ENCODE data around the gene DMXL2. TPM values are rescaled to one million over a fixed set of nuclear protein-coding genes. Genes with fewer than 3 reads are reported as not detected.
"Not testable (repeated sequence)": the region's sequence is repeated elsewhere in the genome, so short reads cannot be mapped to it uniquely, and the experiment has no call there.

The DMXL2 gene
- total RNA-seq, 2 experiments from 2014 or later, result 5.9 to 7.0 TPM

DNA sequence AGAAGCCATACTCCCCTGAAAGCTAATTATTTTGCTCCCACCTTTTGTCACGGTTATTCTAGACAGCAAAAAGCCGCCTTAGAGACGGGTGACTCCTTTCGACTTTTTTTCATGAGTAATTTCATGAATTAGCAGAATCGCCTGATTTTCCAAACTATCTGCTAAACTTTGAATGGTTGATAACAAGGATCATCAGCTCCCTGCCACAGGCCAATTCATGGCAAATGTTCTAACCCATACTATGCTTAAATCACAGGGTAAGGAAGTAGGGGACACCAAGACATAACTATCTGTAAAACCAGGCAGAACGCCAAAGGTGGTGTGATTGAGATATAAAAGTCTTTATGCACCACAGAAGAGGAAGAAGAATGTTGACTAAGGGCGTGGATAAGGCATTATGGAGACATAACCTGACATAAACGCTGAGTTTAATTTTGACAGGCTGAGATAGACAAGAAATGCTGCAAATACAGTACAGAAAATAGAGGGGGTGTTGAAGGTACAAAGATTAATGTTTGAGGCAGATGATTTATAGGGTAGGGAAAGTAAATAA, 891 bp upstream of the DMXL2 start:
- CTCF ChIA-PET, result interaction anchor here (0.8 to 4.5 kb wide), 2 partner anchors 27 to 153 kb away, joined by 7 to 28 read pairs; no protein-coding TSS in a partner anchor
- intact Hi-C loops (cut with DNase I, micrococcal nuclease), result loop anchor here in 1 of 2 experiments (5.0 kb wide), 1 partner anchor 114 kb away; the partner anchor contains the start of gene LYSMD2

DNA sequence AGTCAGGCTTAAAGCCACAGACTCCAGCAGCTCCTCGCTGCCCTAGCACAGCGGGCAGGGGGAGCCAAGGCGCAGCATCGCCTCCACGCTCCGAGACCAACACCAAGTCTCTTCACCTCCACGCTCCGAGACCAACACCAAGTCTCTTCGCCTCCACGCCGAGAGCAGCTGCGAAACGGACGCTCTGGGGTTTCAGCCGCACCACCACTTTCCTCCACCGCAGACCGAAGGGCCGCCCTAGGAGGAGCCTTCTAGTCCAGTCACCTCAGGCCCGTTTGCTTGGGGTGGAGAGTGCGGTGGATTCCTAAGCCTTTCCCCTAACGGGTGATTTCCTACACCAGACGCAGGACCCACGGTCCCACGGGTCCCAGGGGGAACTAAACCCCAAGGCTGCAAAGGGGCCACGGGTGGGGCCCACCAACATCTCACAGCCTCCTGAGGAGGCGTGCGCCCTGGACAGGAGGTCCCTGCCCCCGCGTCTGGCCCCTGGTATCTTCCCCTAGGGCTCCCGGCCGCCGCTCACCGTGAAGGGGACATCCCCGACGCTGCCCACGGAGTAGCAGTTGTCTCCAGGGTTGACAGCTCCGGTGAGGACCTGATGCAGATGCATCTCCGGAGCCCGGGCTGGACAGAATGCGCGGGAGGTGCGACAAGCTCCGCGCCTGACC, 501 bp downstream of the DMXL2 start:
- ChIA-PET POLR2A (interaction anchor here (0.6 kb wide), 1 partner anchor 115 kb away, joined by 3 read pairs; no protein-coding TSS in a partner anchor), CTCF (interaction anchor here (0.7 to 4.5 kb wide), 6 partner anchors 9 to 154 kb away, joined by 3 to 28 read pairs (median 6); no protein-coding TSS in a partner anchor)
- peak overlapping the region; percentile 83 for H3K4me3 Mint-ChIP-seq
- ATAC-seq (peak; percentile 57), DNase-seq (peak; percentile 68)
- H3K27ac Mint-ChIP-seq, result peak overlapping the region; percentile 58
- intact Hi-C loops (cut with DNase I, micrococcal nuclease), result loop anchor here (1.0 to 5.0 kb wide), 2 partner anchors 115 to 154 kb away; partner anchors contain the start of gene LYSMD2 (in 1 of the 2)
- H3K36me3 Mint-ChIP-seq (ENCODE audit: low read depth), result no peaks in the 10 kb centered on the region
- peaks cover 15% of the 10 kb centered on the region for H3K27me3 Mint-ChIP-seq
- H3K4me1 Mint-ChIP-seq, result peaks cover 21% of the 10 kb centered on the region
- no peaks in the 10 kb centered on the region for H3K9me3 Mint-ChIP-seq (ENCODE audit: low read depth)

More for the DNA sequence above, 891 bp upstream of the DMXL2 start:
- Mint-ChIP-seq H3K9me3 (ENCODE audit: low read depth) (no peaks in the 10 kb centered on the region), H3K27me3 (peaks cover 20% of the 10 kb centered on the region), H3K36me3 (ENCODE audit: low read depth) (no peaks in the 10 kb centered on the region), H3K4me3 (peak overlapping the region; percentile 83), H3K27ac (no peak overlapping the region), H3K4me1 (peaks cover 21% of the 10 kb centered on the region)
- POLR2A ChIA-PET, result no interaction called here
- no peak for DNase-seq
- ATAC-seq, result no peak

DNA sequence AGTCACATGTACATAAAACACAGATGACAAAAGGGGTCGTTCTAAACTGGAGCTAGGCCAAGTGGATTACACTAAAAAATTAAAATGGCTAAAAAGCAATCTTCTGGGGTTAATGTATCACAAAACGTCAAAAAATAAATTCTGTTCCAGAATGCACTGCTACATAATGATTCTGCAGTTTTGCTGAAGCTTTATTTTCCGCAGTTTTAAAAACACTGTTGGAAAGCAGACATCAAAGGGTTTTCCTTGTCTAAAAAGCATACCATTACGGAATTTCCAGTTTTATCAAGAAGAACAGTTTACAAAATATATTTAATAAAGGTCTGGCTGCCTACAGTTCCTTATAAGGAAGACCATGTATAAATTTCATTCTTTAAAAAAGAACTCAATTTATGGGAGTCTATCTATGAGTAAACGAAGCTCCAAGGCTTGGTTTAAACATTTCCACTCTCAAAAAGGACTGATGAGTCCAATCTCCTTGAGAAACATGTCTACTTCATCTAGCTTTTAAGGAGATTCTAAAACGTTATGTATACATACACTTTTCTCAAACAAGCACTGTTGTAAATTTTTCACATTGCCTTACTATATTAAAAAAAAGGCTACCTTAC, 1.3 kb downstream of the DMXL2 start:
- Mint-ChIP-seq H3K4me1 (peaks cover 21% of the 10 kb centered on the region), H3K27me3 (peaks cover 15% of the 10 kb centered on the region), H3K9me3 (ENCODE audit: low read depth) (no peaks in the 10 kb centered on the region), H3K36me3 (ENCODE audit: low read depth) (no peaks in the 10 kb centered on the region), H3K27ac (no peak overlapping the region), H3K4me3 (peak overlapping the region; percentile 83)
- intact Hi-C loops (cut with DNase I, micrococcal nuclease), result loop anchor here in 1 of 2 experiments (5.0 kb wide), 1 partner anchor 116 kb away; the partner anchor contains the start of gene LYSMD2
- CTCF ChIA-PET, result interaction anchor here (0.5 to 4.5 kb wide), 5 partner anchors 10 to 155 kb away, joined by 3 to 28 read pairs (median 6); no protein-coding TSS in a partner anchor
- DNase-seq, result no peak
- ATAC-seq, result no peak
- POLR2A ChIA-PET, result interaction anchor here (0.8 kb wide), 1 partner anchor 880 kb away, joined by 4 read pairs; no protein-coding TSS in a partner anchor

DNA sequence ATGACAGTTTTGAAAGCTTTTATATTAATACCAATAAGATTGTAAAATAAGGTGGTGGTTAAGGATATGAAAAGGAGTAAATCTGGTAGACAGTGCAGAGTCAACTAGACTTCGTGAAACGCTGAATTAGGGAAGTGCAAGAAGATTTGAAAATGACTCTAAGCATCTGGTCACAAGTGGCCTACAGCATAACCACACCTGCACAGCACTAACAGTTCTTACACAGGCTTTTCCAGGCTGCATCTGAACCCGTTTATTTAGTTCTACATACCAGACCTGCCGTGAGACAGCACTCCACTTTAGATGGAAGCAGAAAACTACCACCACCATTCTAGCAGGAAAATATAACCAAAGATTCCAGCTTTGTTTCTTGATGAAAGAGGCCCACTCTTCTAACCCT, 1.9 kb downstream of the DMXL2 start:
- ChIA-PET CTCF (interaction anchor here (3.3 to 4.5 kb wide), 2 partner anchors 9 to 155 kb away, joined by 16 to 28 read pairs; no protein-coding TSS in a partner anchor), POLR2A (interaction anchor here (0.6 to 0.8 kb wide), 2 partner anchors 270 to 879 kb away, joined by 3 to 4 read pairs; no protein-coding TSS in a partner anchor)
- Mint-ChIP-seq H3K9me3 (ENCODE audit: low read depth) (no peaks in the 10 kb centered on the region), H3K36me3 (ENCODE audit: low read depth) (no peaks in the 10 kb centered on the region), H3K27me3 (peaks cover 13% of the 10 kb centered on the region), H3K4me3 (no peak overlapping the region), H3K4me1 (peaks cover 21% of the 10 kb centered on the region), H3K27ac (no peak overlapping the region)
- DNase-seq (no peak), ATAC-seq (no peak)
- intact Hi-C loops (cut with DNase I, micrococcal nuclease), result loop anchor here in 1 of 2 experiments (5.0 kb wide), 1 partner anchor 117 kb away; the partner anchor contains the start of gene LYSMD2

DNA sequence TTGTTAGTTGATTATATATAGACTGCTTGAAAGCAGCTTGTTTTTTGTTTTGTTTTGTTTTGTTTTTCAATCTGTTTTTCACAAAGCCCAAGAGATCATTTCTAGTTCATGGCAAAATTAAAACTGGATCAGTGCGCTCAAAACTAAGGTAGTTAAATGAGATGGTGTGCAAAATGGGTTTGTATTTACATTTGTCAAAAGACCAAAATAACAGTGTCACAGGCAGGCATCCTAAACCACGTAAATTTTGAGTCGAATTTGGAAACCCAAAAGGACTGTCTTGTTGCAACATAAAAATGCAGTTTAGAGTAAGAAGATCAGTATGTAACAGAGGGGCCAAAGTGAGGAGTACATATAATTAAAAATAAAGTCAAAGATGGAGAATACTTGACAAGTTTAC, 2.4 kb downstream of the DMXL2 start:
- ATAC-seq (no peak), DNase-seq (no peak)
- ChIA-PET POLR2A (interaction anchor here (0.6 kb wide), 1 partner anchor 270 kb away, joined by 3 read pairs; no protein-coding TSS in a partner anchor), CTCF (interaction anchor here (0.9 to 4.5 kb wide), 3 partner anchors 9 to 156 kb away, joined by 3 to 28 read pairs (median 16); no protein-coding TSS in a partner anchor)
- H3K4me3 Mint-ChIP-seq, result no peak overlapping the region
- peaks cover 21% of the 10 kb centered on the region for H3K4me1 Mint-ChIP-seq
- H3K9me3 Mint-ChIP-seq (ENCODE audit: low read depth), result no peaks in the 10 kb centered on the region
- no peak overlapping the region for H3K27ac Mint-ChIP-seq
- H3K27me3 Mint-ChIP-seq, result peaks cover 12% of the 10 kb centered on the region
- no peaks in the 10 kb centered on the region for H3K36me3 Mint-ChIP-seq (ENCODE audit: low read depth)
- intact Hi-C loops (cut with DNase I, micrococcal nuclease), result loop anchor here in 1 of 2 experiments (5.0 kb wide), 1 partner anchor 117 kb away; the partner anchor contains the start of gene LYSMD2

DNA sequence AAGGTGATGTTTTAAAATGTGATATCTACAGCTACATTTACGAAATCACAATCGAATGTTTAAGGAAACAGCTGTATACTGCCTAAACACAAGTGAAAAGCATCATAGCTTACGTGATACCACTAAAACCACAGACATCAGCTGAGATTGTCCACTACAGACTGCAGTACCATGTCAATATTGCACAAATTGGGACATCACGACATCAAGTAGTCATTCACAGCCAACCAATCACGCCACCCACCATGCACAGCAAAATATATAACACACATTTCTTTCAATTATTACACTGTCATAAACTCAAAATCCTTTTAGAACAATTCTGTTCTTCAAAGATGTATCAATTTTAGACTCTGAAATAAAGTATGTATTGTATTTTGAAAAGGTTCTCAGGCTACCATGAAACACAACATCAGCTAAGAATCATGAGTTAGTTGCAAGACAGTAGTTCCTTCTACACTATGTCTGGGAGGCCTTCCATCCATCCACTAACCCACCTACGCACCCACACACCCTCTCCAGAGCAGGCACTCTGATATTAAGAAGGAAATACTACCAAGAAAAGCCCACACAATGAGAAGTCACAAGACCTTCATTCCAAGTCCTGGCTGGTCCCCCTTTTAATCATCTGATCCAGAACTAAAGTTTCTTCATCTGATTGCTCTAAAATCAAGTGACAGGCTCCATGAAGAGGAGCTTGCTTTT, 3.1 kb downstream of the DMXL2 start:
- ChIA-PET CTCF (interaction anchor here (0.9 to 4.5 kb wide), 3 partner anchors 8 to 157 kb away, joined by 3 to 28 read pairs (median 16); no protein-coding TSS in a partner anchor), POLR2A (no interaction called here)
- Mint-ChIP-seq H3K36me3 (ENCODE audit: low read depth) (no peaks in the 10 kb centered on the region), H3K27me3 (peaks cover 11% of the 10 kb centered on the region), H3K9me3 (ENCODE audit: low read depth) (no peaks in the 10 kb centered on the region), H3K4me1 (peaks cover 21% of the 10 kb centered on the region), H3K27ac (no peak overlapping the region), H3K4me3 (no peak overlapping the region)
- DNase-seq (no peak), ATAC-seq (no peak)
- intact Hi-C loops (cut with DNase I, micrococcal nuclease), result loop anchor here in 1 of 2 experiments (5.0 kb wide), 1 partner anchor 118 kb away; the partner anchor contains the start of gene LYSMD2

DNA sequence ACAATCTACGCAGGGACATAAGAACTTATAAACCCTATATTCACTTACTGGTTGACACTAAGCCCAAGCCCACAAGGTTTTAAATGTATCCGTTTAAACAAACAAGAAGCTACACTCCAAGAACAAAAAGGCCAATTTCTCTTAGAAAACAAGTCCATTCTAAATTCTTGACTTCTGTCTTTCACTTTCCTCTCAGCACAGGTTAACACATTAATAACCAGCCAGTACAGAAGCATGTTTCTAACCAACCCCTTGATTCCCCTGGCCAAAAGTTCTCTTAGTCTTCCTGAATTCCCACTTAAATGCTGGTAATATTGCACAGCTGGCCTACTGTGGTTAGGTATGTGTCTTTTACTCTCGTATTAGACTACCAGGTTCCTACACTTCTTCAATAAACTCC, 4.7 kb downstream of the DMXL2 start:
- no peak overlapping the region for H3K27ac Mint-ChIP-seq
- no peak for DNase-seq
- H3K27me3 Mint-ChIP-seq, result peaks cover 5% of the 10 kb centered on the region
- POLR2A ChIA-PET, result no interaction called here
- intact Hi-C loops (cut with DNase I, micrococcal nuclease), result no loop called here
- CTCF ChIA-PET, result interaction anchor here (0.6 kb wide), 1 partner anchor 81 kb away, joined by 3 read pairs; no protein-coding TSS in a partner anchor
- peaks cover 13% of the 10 kb centered on the region for H3K4me1 Mint-ChIP-seq
- H3K4me3 Mint-ChIP-seq, result no peak overlapping the region
- H3K36me3 Mint-ChIP-seq (ENCODE audit: low read depth), result peaks cover 2% of the 10 kb centered on the region
- H3K9me3 Mint-ChIP-seq (ENCODE audit: low read depth), result peaks cover 4% of the 10 kb centered on the region
- ATAC-seq, result no peak

DNA sequence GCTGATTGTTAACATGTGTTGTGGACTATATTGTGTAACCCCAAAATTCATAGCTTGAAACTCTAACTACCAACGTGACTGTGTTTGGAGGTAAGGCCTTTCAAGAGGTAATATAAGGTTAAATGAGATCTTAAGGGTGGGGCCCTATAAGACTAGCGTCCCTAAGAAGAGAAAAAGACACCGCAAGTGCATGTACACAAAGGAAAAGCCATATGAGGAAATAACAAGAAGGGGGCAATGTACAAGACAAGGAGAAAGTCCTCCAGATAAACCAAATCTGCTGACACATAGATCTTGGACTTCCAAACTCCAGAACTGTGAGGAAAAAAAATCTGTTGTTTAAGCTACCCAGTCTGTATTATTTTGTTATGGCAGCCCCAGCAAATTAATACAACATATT, 8.6 kb downstream of the DMXL2 start:
- H3K36me3 Mint-ChIP-seq (ENCODE audit: low read depth), result peaks cover 2% of the 10 kb centered on the region
- POLR2A ChIA-PET, result no interaction called here
- no peak overlapping the region for H3K4me3 Mint-ChIP-seq
- ATAC-seq, result no peak
- CTCF ChIA-PET, result interaction anchor here (0.5 kb wide), 1 partner anchor 9 kb away, joined by 3 read pairs; the partner anchor contains the start of gene DMXL2
- H3K4me1 Mint-ChIP-seq, result no peaks in the 10 kb centered on the region
- no peaks in the 10 kb centered on the region for H3K27me3 Mint-ChIP-seq
- H3K27ac Mint-ChIP-seq, result no peak overlapping the region
- no peak for DNase-seq
- H3K9me3 Mint-ChIP-seq (ENCODE audit: low read depth), result peaks cover 11% of the 10 kb centered on the region
- intact Hi-C loops (cut with DNase I, micrococcal nuclease), result no loop called here

DNA sequence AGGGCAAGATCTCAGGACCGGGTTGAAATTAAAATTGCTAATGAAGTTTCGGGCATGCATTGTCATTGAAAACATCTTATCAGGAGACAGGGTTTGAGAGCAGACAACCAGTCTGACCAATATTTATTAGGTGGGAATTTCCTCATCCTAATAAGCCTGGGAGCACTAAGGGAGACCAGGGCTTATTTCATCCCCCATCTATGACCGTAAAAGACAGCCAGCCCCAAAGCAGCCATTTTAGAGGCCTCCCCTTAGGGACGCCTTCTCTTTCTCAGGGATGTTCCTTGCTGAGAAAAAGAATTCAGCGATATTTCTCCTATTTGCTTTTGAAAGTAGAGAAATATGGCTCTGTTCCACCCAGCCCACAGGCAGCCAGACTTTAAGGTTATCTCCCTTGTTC, 9.9 kb downstream of the DMXL2 start:
- POLR2A ChIA-PET; H3K27me3 Mint-ChIP-seq; H3K36me3 Mint-ChIP-seq (ENCODE audit: low read depth); H3K27ac Mint-ChIP-seq; ATAC-seq; intact Hi-C loops (cut with DNase I, micrococcal nuclease); H3K4me1 Mint-ChIP-seq; H3K4me3 Mint-ChIP-seq; DNase-seq: not testable (repeated sequence)
- peaks cover 11% of the 10 kb centered on the region for H3K9me3 Mint-ChIP-seq (ENCODE audit: low read depth)
- CTCF ChIA-PET, result interaction anchor here (2.9 kb wide), 1 partner anchor 8 kb away, joined by 16 read pairs; no protein-coding TSS in a partner anchor

DNA sequence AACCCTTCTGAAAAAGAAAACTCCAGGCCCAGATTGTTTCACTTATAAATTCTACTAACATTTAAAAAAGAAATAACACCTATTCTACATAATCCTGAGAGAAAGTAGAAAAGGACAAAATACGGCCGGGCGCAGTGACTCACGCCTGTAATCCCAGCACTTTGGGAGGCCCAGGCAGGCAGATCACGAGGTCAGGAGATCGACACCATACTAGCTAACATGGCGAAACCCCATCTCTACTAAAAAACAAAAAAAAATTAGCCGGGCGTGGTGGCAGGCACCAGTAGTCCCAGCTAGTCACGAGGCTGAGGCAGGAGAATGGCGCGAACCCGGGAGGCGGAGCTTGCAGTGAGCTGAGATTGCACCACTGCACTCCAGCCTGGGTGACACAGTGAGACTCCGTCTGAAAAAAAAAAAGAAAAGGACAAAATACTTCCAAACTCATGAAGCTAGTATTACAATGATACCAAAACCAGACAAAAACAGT, 19.1 kb downstream of the DMXL2 start:
- POLR2A ChIA-PET, result not testable (repeated sequence)

More for the DNA sequence above, 19.1 kb downstream of the DMXL2 start:
- intact Hi-C loops (cut with DNase I, micrococcal nuclease); H3K27ac Mint-ChIP-seq; ATAC-seq; H3K4me3 Mint-ChIP-seq; H3K36me3 Mint-ChIP-seq (ENCODE audit: low read depth); CTCF ChIA-PET; H3K27me3 Mint-ChIP-seq; H3K4me1 Mint-ChIP-seq; H3K9me3 Mint-ChIP-seq (ENCODE audit: low read depth); DNase-seq: not testable (repeated sequence)

Measured in activated CD4-positive, alpha-beta T cell treated with anti-CD3 and anti-CD28 coated beads for 36 hours (primary cell).